Stomach smooth muscle (tissue), 2 donors: ENCODE data around the gene KCNG2.

Experiments used
- H3K27ac ChIP-seq: one replicate; pipeline ENCODE4 v1.7.0; 2013; ENCODE audit warnings: mild to moderate bottlenecking, low read length, inconsistent platforms
- H3K27me3 ChIP-seq, 2 donors: one replicate each; pipeline ENCODE4 v1.7.0; 2013; ENCODE audit warnings: low read length in 2 of 2; ENCODE audit not compliant: insufficient read depth in 2 of 2, control insufficient read depth in 1 of 2
- H3K36me3 ChIP-seq, 2 donors: one replicate each; pipeline ENCODE4 v1.7.0; 2013; ENCODE audit warnings: low read length in 2 of 2; ENCODE audit not compliant: control insufficient read depth in 2 of 2, insufficient read depth in 2 of 2
- H3K4me1 ChIP-seq: one replicate; pipeline ENCODE4 v1.7.0; 2013; ENCODE audit warnings: low read length; ENCODE audit not compliant: control insufficient read depth, insufficient read depth
- H3K4me3 ChIP-seq, 2 donors: one replicate each; pipeline ENCODE4 v1.7.0; 2013; ENCODE audit warnings: low read length in 2 of 2
- H3K9ac ChIP-seq, 2 donors: one replicate each; pipeline ENCODE4 v1.7.0; 2013; ENCODE audit warnings: low read length in 2 of 2, mild to moderate bottlenecking in 1 of 2
- H3K9me3 ChIP-seq, 2 donors: one replicate each; pipeline ENCODE4 v1.7.0; 2013; ENCODE audit warnings: low read length in 2 of 2; ENCODE audit not compliant: control insufficient read depth in 2 of 2
- donor health status: healthy.
- donor health status: Pancreatic carcinoma.

KCNG2 gene

GRCh38 chr18:79940126-79940813, 142.5 kb downstream of the KCNG2 start:
- no peaks in the 10 kb centered on the region for H3K9me3 ChIP-seq
- no peaks in the 10 kb centered on the region for H3K4me1 ChIP-seq
- H3K36me3 ChIP-seq = peaks cover 17 to 25% of the 10 kb centered on the region in 2 donors
- H3K4me3 ChIP-seq = no peak overlapping the region
- no peak overlapping the region for H3K9ac ChIP-seq
- H3K27ac ChIP-seq = no peak overlapping the region
- H3K27me3 ChIP-seq = no peaks in the 10 kb centered on the region

GRCh38 chr18:79940814-79941472, 143.2 kb downstream of the KCNG2 start:
- H3K36me3 ChIP-seq = peaks cover 14 to 25% of the 10 kb centered on the region in 2 donors
- no peak overlapping the region for H3K9ac ChIP-seq
- H3K4me3 ChIP-seq = no peak overlapping the region
- no peak overlapping the region for H3K27ac ChIP-seq
- no peaks in the 10 kb centered on the region for H3K4me1 ChIP-seq
- H3K27me3 ChIP-seq = no peaks in the 10 kb centered on the region
- no peaks in the 10 kb centered on the region for H3K9me3 ChIP-seq

- Histone ChIP-seq H3K9ac (no peak overlapping the region), H3K27ac (no peak overlapping the region), H3K9me3 (no peaks in the 10 kb centered on the region), H3K27me3 (no peaks in the 10 kb centered on the region), H3K4me1 (no peaks in the 10 kb centered on the region), H3K4me3 (no peak overlapping the region), H3K36me3 (peaks cover 13 to 25% of the 10 kb centered on the region in 2 donors)
These were observed 143.9 kb downstream of the KCNG2 start for GRCh38 chr18:79941473-79942119.

- Histone ChIP-seq H3K4me3 (no peak overlapping the region), H3K36me3 (peaks cover 13 to 25% of the 10 kb centered on the region in 2 donors), H3K9ac (no peak overlapping the region), H3K4me1 (no peaks in the 10 kb centered on the region), H3K27ac (no peak overlapping the region), H3K9me3 (no peaks in the 10 kb centered on the region), H3K27me3 (no peaks in the 10 kb centered on the region)
These were observed 144.5 kb downstream of the KCNG2 start for GRCh38 chr18:79942211-79942610.

- no peak overlapping the region for H3K27ac ChIP-seq
- no peaks in the 10 kb centered on the region for H3K9me3 ChIP-seq
- H3K4me3 ChIP-seq = no peak overlapping the region
- no peaks in the 10 kb centered on the region for H3K4me1 ChIP-seq
- peaks cover 15 to 25% of the 10 kb centered on the region in 2 donors for H3K36me3 ChIP-seq
- H3K27me3 ChIP-seq = no peaks in the 10 kb centered on the region
- H3K9ac ChIP-seq = no peak overlapping the region
These were observed 145.3 kb downstream of the KCNG2 start for GRCh38 chr18:79942786-79943607.

- Histone ChIP-seq H3K9me3 (no peaks in the 10 kb centered on the region), H3K4me3 (no peak overlapping the region), H3K27ac (no peak overlapping the region), H3K27me3 (no peaks in the 10 kb centered on the region), H3K36me3 (peaks cover 12 to 25% of the 10 kb centered on the region in 2 donors), H3K9ac (no peak overlapping the region), H3K4me1 (no peaks in the 10 kb centered on the region)
These were observed 145.9 kb downstream of the KCNG2 start for GRCh38 chr18:79943608-79944125.

- Histone ChIP-seq H3K4me3 (no peak overlapping the region), H3K9ac (no peak overlapping the region), H3K27me3 (no peaks in the 10 kb centered on the region), H3K36me3 (peaks cover 12 to 25% of the 10 kb centered on the region in 2 donors), H3K9me3 (no peaks in the 10 kb centered on the region), H3K4me1 (peaks cover 3% of the 10 kb centered on the region), H3K27ac (no peak overlapping the region)
These were observed 146.5 kb downstream of the KCNG2 start for GRCh38 chr18:79944126-79944731.

GRCh38 chr18:79944746-79945117, 147.0 kb downstream of the KCNG2 start:
- Histone ChIP-seq H3K9ac (no peak overlapping the region), H3K27me3 (no peaks in the 10 kb centered on the region), H3K4me3 (no peak overlapping the region), H3K27ac (no peak overlapping the region), H3K9me3 (no peaks in the 10 kb centered on the region), H3K4me1 (peaks cover 7% of the 10 kb centered on the region), H3K36me3 (peaks cover 12 to 25% of the 10 kb centered on the region in 2 donors)

- no peak overlapping the region for H3K9ac ChIP-seq
- no peaks in the 10 kb centered on the region for H3K27me3 ChIP-seq
- no peak overlapping the region for H3K4me3 ChIP-seq
- H3K27ac ChIP-seq = no peak overlapping the region
- peaks cover 12 to 20% of the 10 kb centered on the region in 2 donors for H3K36me3 ChIP-seq
- H3K4me1 ChIP-seq = peaks cover 13% of the 10 kb centered on the region
- no peaks in the 10 kb centered on the region for H3K9me3 ChIP-seq
These were observed 147.6 kb downstream of the KCNG2 start for GRCh38 chr18:79945118-79946042.
